ENCODE measurements around the gene KCNMA1.

The KCNMA1 gene

GRCh38 chr10:76981251-76981650 lies 656.4 kb downstream of the KCNMA1 start:
- no peak for TF ChIP-seq CTCF (IDR thresholded peaks at IDR 0.05; ENCODE audit: insufficient read depth, missing control alignments)
- no peak for DNase-seq (ENCODE audit: insufficient read length, low spot score)
- FAIRE-seq: no peak

- FAIRE-seq: no peak
- TF ChIP-seq CTCF (IDR thresholded peaks at IDR 0.05; ENCODE audit: insufficient read depth, missing control alignments): no peak
- no peak for DNase-seq (ENCODE audit: insufficient read length, low spot score)
Measured at GRCh38 chr10:76977901-76978300, 659.7 kb downstream of the KCNMA1 start.

- DNase-seq (ENCODE audit: insufficient read length, low spot score) (no peak), FAIRE-seq (no peak)
- TF ChIP-seq CTCF (IDR thresholded peaks at IDR 0.05; ENCODE audit: insufficient read depth, missing control alignments): no peak
Measured at GRCh38 chr10:76977046-76977445, 660.6 kb downstream of the KCNMA1 start.

- FAIRE-seq (no peak), DNase-seq (ENCODE audit: insufficient read length, low spot score) (no peak)
- no peak for TF ChIP-seq CTCF (IDR thresholded peaks at IDR 0.05; ENCODE audit: insufficient read depth, missing control alignments)
Measured at GRCh38 chr10:76976142-76976541, 661.5 kb downstream of the KCNMA1 start.

- no peak for TF ChIP-seq CTCF (IDR thresholded peaks at IDR 0.05; ENCODE audit: insufficient read depth, missing control alignments)
- FAIRE-seq: no peak
- DNase-seq (ENCODE audit: insufficient read length, low spot score): no peak
Measured at GRCh38 chr10:76975126-76975525, 662.5 kb downstream of the KCNMA1 start.

- no peak for TF ChIP-seq CTCF (IDR thresholded peaks at IDR 0.05; ENCODE audit: insufficient read depth, missing control alignments)
- FAIRE-seq: no peak
- DNase-seq (ENCODE audit: insufficient read length, low spot score): no peak
Measured at GRCh38 chr10:76974017-76974691, 663.5 kb downstream of the KCNMA1 start.

- FAIRE-seq (no peak), DNase-seq (ENCODE audit: insufficient read length, low spot score) (no peak)
- TF ChIP-seq CTCF (IDR thresholded peaks at IDR 0.05; ENCODE audit: insufficient read depth, missing control alignments): no peak
Measured at GRCh38 chr10:76973091-76974016, 664.3 kb downstream of the KCNMA1 start.

Measured in D721Med (cell line).